Thoracic aorta (tissue), 2 donors: Measurements from ENCODE around the gene SNCAIP. TPM values are rescaled to one million over a fixed set of nuclear protein-coding genes. Genes with fewer than 3 reads are reported as not detected.
"Not testable (repeated sequence)": the region's sequence is repeated elsewhere in the genome, so short reads cannot be mapped to it uniquely, and the experiment has no call there.

Experiments
- ATAC-seq: fragments of 150-250 bp; one replicate; pipeline ENCODE4 v1.8.0; 2017; ENCODE audit warnings: low read depth; ENCODE audit not compliant: insufficient number of reproducible peaks, low FRiP score
- DNase-seq: peaks from one replicate; pipeline ENCODE4 v3.0.0-alpha.2; 2020; ENCODE audit warnings: low spot score
- H3K27ac ChIP-seq, 2 donors: fragments of 200-600 bp; sonication (generic); 1 replicate in 1 of 2; 2 replicates in 1 of 2; pipeline ENCODE4 v1.5.1; 2016; ENCODE audit warnings: mild to moderate bottlenecking in 2 of 2, moderate library complexity in 2 of 2
- H3K27me3 ChIP-seq: fragments of 200-600 bp; sonication (generic); replicated peaks from 2 replicates; pipeline ENCODE4 v1.6.0; 2016; ENCODE audit warnings: mild to moderate bottlenecking; ENCODE audit not compliant: insufficient read depth
- H3K36me3 ChIP-seq: fragments of 200-600 bp; sonication (generic); one replicate; pipeline ENCODE4 v1.5.1; 2016
- H3K4me1 ChIP-seq, 2 donors: fragments of 200-600 bp; sonication (generic); 1 replicate in 1 of 2; 2 replicates in 1 of 2; pipeline versions ENCODE4 v1.5.1 to v1.6.0; 2016; ENCODE audit warnings: low read depth in 2 of 2, mild to moderate bottlenecking in 1 of 2; ENCODE audit not compliant: control insufficient read depth in 1 of 2
- H3K4me3 ChIP-seq: fragments of 200-600 bp; sonication (generic); 2 replicates; pipeline ENCODE4 v1.5.1; 2016; ENCODE audit warnings: mild to moderate bottlenecking
- H3K9me3 ChIP-seq: fragments of 200-600 bp; sonication (generic); 2 replicates; pipeline ENCODE4 v1.5.1; 2016
- CTCF ChIP-seq: fragments of 200-600 bp; sonication (generic); IDR thresholded peaks from one replicate; pipeline ENCODE4 v1.5.1; 2019; ENCODE audit warnings: antibody characterized with exemption
- total RNA-seq, 2 donors: library from RNA; depleted of rRNA; stranded (reverse); fragments of >200 nt; gene quantifications; one replicate each; pipeline versions ENCODE4 v1.1.0 to v1.2.3, GENCODE V29; 2016

Gene SNCAIP
- total RNA-seq, 2 donors from 2014 or later = 4.5 to 8.5 TPM

- H3K4me1 ChIP-seq = no peaks in the 10 kb centered on the region
- ATAC-seq = no peak
- DNase-seq = no peak
Observed at GRCh38 chr5:122350496-122350895, 38.5 kb downstream of the SNCAIP start.

GRCh38 chr5:122351416-122352157, 39.5 kb downstream of the SNCAIP start:
- no peak for ATAC-seq

More at GRCh38 chr5:122350496-122350895, 38.5 kb downstream of the SNCAIP start:
- Histone ChIP-seq H3K36me3 (no peaks in the 10 kb centered on the region), H3K4me3 (no peak overlapping the region), H3K9me3 (no peaks in the 10 kb centered on the region), H3K27ac (no peak overlapping the region), H3K27me3 (no peaks in the 10 kb centered on the region)
- TF ChIP-seq CTCF = no peak

GRCh38 chr5:122352331-122352730, 40.3 kb downstream of the SNCAIP start:
- Histone ChIP-seq H3K27ac (no peak overlapping the region), H3K4me1 (no peaks in the 10 kb centered on the region), H3K4me3 (no peak overlapping the region), H3K36me3 (no peaks in the 10 kb centered on the region), H3K9me3 (no peaks in the 10 kb centered on the region), H3K27me3 (no peaks in the 10 kb centered on the region)
- TF ChIP-seq CTCF = no peak
- ATAC-seq (no peak), DNase-seq (no peak)

More at GRCh38 chr5:122351416-122352157, 39.5 kb downstream of the SNCAIP start:
- no peaks in the 10 kb centered on the region for H3K36me3 ChIP-seq
- H3K4me1 ChIP-seq = no peaks in the 10 kb centered on the region
- no peaks in the 10 kb centered on the region for H3K9me3 ChIP-seq
- no peak for TF ChIP-seq CTCF
- H3K4me3 ChIP-seq = no peak overlapping the region
- no peak for DNase-seq
- H3K27me3 ChIP-seq = no peaks in the 10 kb centered on the region
- no peak overlapping the region for H3K27ac ChIP-seq

- ATAC-seq, H3K27ac ChIP-seq, H3K36me3 ChIP-seq, DNase-seq, H3K4me3 ChIP-seq, H3K4me1 ChIP-seq, H3K9me3 ChIP-seq, H3K27me3 ChIP-seq: not testable (repeated sequence)
Observed at GRCh38 chr5:122353361-122353760, 41.3 kb downstream of the SNCAIP start.

GRCh38 chr5:122354293-122354692, 42.3 kb downstream of the SNCAIP start:
- ATAC-seq (no peak), DNase-seq (no peak)
- H3K9me3 ChIP-seq = no peaks in the 10 kb centered on the region
- no peaks in the 10 kb centered on the region for H3K4me1 ChIP-seq
- no peak for TF ChIP-seq CTCF
- H3K27me3 ChIP-seq = no peaks in the 10 kb centered on the region
- H3K4me3 ChIP-seq = no peak overlapping the region
- no peaks in the 10 kb centered on the region for H3K36me3 ChIP-seq
- no peak overlapping the region for H3K27ac ChIP-seq

DNA sequence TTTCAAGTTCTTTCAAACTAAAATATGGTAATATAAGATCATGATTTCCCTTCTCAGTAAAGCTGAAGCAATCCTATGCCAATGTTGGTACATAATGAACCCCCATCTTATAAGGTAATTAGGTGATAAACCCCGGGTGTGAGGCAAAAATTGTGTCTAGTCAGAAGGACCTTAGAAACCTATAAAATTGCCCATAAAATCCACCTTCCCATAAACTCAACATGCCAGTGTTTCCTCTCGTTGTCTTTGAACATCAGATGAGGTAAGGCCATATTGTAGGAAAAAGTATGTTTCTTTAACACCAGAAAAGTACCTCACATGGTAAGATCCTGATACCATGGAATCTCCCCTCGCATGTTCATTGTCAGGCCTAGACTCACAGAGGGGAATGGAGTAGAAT, 43.3 kb downstream of the SNCAIP start:
- no peaks in the 10 kb centered on the region for H3K27me3 ChIP-seq
- no peaks in the 10 kb centered on the region for H3K9me3 ChIP-seq
- H3K4me1 ChIP-seq = no peaks in the 10 kb centered on the region
- H3K4me3 ChIP-seq = no peak overlapping the region
- DNase-seq (no peak), ATAC-seq (no peak)
- no peaks in the 10 kb centered on the region for H3K36me3 ChIP-seq
- H3K27ac ChIP-seq = no peak overlapping the region
- TF ChIP-seq CTCF = no peak
